K562 (cell line): Measurements from ENCODE around the gene PRXL2A. TPM values are rescaled to one million over a fixed set of nuclear protein-coding genes. Genes with fewer than 3 reads are reported as not detected.

Experiments used
- BMI1 ChIP-seq: fragments of 150-350 bp; IDR thresholded peaks from 2 replicates; pipeline ENCODE4 v1.6.1; 2014; ENCODE audit warnings: low read length
- BRD4 ChIP-seq: fragments of 200-600 bp; sonication (generic); IDR thresholded peaks from 2 replicates; pipeline ENCODE4 v1.6.1; 2017; ENCODE audit warnings: inconsistent platforms
- C11orf30 ChIP-seq: fragments of 450-650 bp; IDR thresholded peaks from 2 replicates; pipeline ENCODE4 v1.6.1; 2016; ENCODE audit warnings: low read depth, mild to moderate bottlenecking
- CBX2 ChIP-seq: fragments of 200-600 bp; sonication (generic); IDR thresholded peaks from one replicate; pipeline ENCODE4 v1.6.1; 2012; ENCODE audit warnings: mild to moderate bottlenecking, low read length, inconsistent platforms; ENCODE audit not compliant: insufficient read depth, poor library complexity, severe bottlenecking
- CTBP1 ChIP-seq: fragments of 450-650 bp; IDR thresholded peaks from 2 replicates; pipeline ENCODE4 v1.6.1; 2016; ENCODE audit warnings: borderline replicate concordance
- DIDO1 ChIP-seq: fragments of 450-650 bp; IDR thresholded peaks from 2 replicates; pipeline ENCODE4 v1.6.1; 2016; ENCODE audit warnings: low read depth, missing biosample characterization, missing genetic modification characterization
- GABPA ChIP-seq: fragments of 200-800 bp; sonication (Bioruptor generic); conservative IDR thresholded peaks from 2 replicates; pipeline ENCODE4 v1.6.1; 2016; ENCODE audit warnings: low read depth, missing genetic modification characterization, missing compliant biosample characterization
- GTF2E2 ChIP-seq: fragments of 200-800 bp; sonication (Bioruptor generic); IDR thresholded peaks from 2 replicates; pipeline ENCODE4 v1.6.1; 2016; ENCODE audit warnings: missing genetic modification characterization, missing compliant biosample characterization
- JUND ChIP-seq, 2 experiments: IDR thresholded peaks; 2 replicates in 1 of 2; 3 replicates in 1 of 2; pipeline ENCODE4 v1.6.1; 2011; ENCODE audit warnings: borderline replicate concordance in 2 of 2, low read depth in 2 of 2, low read length in 2 of 2, improper control_type of control experiment in 1 of 2, missing biosample characterization in 1 of 2, missing genetic modification characterization in 1 of 2, missing genetic modification reagents in 1 of 2
- MAZ ChIP-seq, 2 experiments: fragments of 450-650 bp in 1 of 2; sonication (generic) in 1 of 2; formaldehyde crosslinking; IDR thresholded peaks in 1 of 2; conservative IDR thresholded peaks in 1 of 2; 2 replicates each; pipeline versions ENCODE4 v1.4.0 to v1.5.0; 2020; ENCODE audit warnings: mild to moderate bottlenecking in 1 of 2, missing genetic modification reagents in 1 of 2
- MEF2D ChIP-seq: conservative IDR thresholded peaks from 2 replicates; pipeline ENCODE4 v1.6.1; 2016; ENCODE audit warnings: low read depth, missing genetic modification characterization, missing compliant biosample characterization
- NFRKB ChIP-seq: fragments of 450-650 bp; IDR thresholded peaks from 2 replicates; pipeline ENCODE4 v1.6.1; 2016; ENCODE audit warnings: low read depth
- POLR2AphosphoS2 ChIP-seq: IDR thresholded peaks from 2 replicates; pipeline ENCODE4 v1.6.1; 2012; ENCODE audit warnings: low read length, improper control_type of control experiment
- PTTG1 ChIP-seq: fragments of 450-650 bp; IDR thresholded peaks from 2 replicates; pipeline ENCODE4 v1.6.1; 2016; ENCODE audit warnings: low read depth, mild to moderate bottlenecking, missing genetic modification characterization, missing compliant biosample characterization
- STAT5B ChIP-seq: fragments of 250-450 bp; sonication (Bioruptor Pico); IDR thresholded peaks from 2 replicates; pipeline ENCODE4 v1.8.0; 2021; ENCODE audit warnings: mild to moderate bottlenecking, inconsistent platforms
- TEAD2 ChIP-seq: fragments of 450-650 bp; IDR thresholded peaks from 2 replicates; pipeline ENCODE4 v1.6.1; 2016; ENCODE audit warnings: missing genetic modification characterization, control low read depth, missing compliant biosample characterization
- ZNF140 ChIP-seq: fragments of 250-450 bp; sonication (Bioruptor Pico); IDR thresholded peaks from 2 replicates; pipeline ENCODE4 v1.8.0; 2021; ENCODE audit warnings: moderate library complexity, mild to moderate bottlenecking, inconsistent platforms
- ZNF764 ChIP-seq: fragments of 250-450 bp; sonication (Bioruptor Pico); IDR thresholded peaks from 2 replicates; pipeline ENCODE4 v1.4.0; 2020; ENCODE audit warnings: low read depth, mild to moderate bottlenecking, moderate library complexity
- ZNF780A ChIP-seq: fragments of 250-450 bp; sonication (Bioruptor Pico); IDR thresholded peaks from 2 replicates; pipeline ENCODE4 v1.5.0; 2021; ENCODE audit warnings: mild to moderate bottlenecking
- polyA plus RNA-seq, 8 experiments: library from polyadenylated mRNA; depleted of rRNA in 4 of 8; stranded (reverse) in 5 of 8; unstranded in 3 of 8; fragments of >200 nt; fragmentation: Nextera tagmentation in 2 of 8; fragmentation: Illumina TruSeq in 1 of 8; extraction: Ambion mirVana in 2 of 8; extraction: Trizol in 1 of 8; gene quantifications; 2 replicates each; pipeline versions ENCODE4 v1.2.1 to v1.2.3, GENCODE V29; 2011 to 2014; ENCODE audit warnings: inconsistent platforms in 1 of 8, missing spikeins in 1 of 8
- total RNA-seq, 7 experiments: library from RNA; depleted of rRNA in 6 of 7; stranded (reverse); fragments of >200 nt in 6 of 7; fragmentation: Illumina TruSeq in 2 of 7; extraction: Trizol in 2 of 7; gene quantifications; 2 replicates each; pipeline versions ENCODE4 v1.2.1 to v1.2.3, GENCODE V29; 2011 to 2021; ENCODE audit warnings: low replicate concordance in 1 of 7
- TF ChIP-seq, protein P1 (sequence below): sonication (generic); formaldehyde crosslinking; IDR thresholded peaks from 2 replicates; pipeline ENCODE4 v1.8.1; 2023; ENCODE audit warnings: mild to moderate bottlenecking, missing genetic modification reagents, moderate library complexity
- TF ChIP-seq, protein P2 (sequence below): sonication (generic); formaldehyde crosslinking; IDR thresholded peaks from 2 replicates; pipeline ENCODE4 v1.8.0; 2022; ENCODE audit warnings: missing genetic modification reagents, mild to moderate bottlenecking, borderline replicate concordance
- TF ChIP-seq, protein P3 (sequence below): sonication (generic); formaldehyde crosslinking; IDR thresholded peaks from 2 replicates; pipeline ENCODE4 v1.8.0; 2022; ENCODE audit warnings: mild to moderate bottlenecking, missing genetic modification reagents, borderline replicate concordance
- TF ChIP-seq, protein P4 (sequence below): fragments of 450-650 bp; IDR thresholded peaks from 2 replicates; pipeline ENCODE4 v1.6.1; 2016; ENCODE audit warnings: low read depth, mild to moderate bottlenecking, moderate library complexity

Gene PRXL2A
- total and polyA plus RNA-seq, 9 of the 15 experiments (the other 6 are each of a cell fraction or from before 2014, with no cell fraction given) = 0.14 to 1.2 (median 0.75) TPM

DNA sequence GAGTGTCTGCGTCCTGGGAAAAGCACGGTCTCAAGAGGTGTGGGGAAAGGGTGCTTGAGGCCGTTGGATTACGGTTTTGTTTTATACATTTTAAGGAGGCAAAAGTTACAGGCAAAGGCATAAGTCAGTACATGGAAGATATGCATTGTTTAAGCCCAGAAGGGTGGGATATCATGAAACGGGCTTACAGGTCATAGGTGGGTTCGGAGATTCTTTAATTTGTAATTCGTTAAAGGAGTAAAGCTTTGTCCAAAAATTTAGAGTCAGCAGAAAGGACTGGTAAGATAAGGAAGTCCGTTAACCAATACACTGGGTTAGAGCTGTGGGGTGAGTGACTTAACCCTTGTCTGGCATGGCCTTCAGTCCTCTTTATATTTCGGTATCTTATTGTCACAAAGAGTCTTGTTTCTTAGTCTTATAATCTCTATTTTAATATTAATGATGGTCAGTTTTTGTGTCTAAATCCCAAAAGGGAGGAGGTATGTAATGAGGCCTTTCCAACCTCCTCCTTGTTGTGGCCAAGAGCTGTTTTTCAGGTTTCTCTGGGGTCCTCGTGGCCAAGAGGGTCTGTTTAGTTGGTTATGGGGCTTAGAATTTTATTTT, 58.5 kb downstream of the PRXL2A start (continued):
- TF ChIP-seq PTTG1 (no peak), GABPA (no peak), JUND (IDR thresholded peaks at IDR 0.05; ENCODE audit: borderline replicate concordance, low read depth, low read length) (peak; percentile 29; the same call in 1 of the 2 replicates), JUND (tag; IDR thresholded peaks at IDR 0.05; ENCODE audit: borderline replicate concordance, low read depth, low read length) (peak; percentile 63; the same call in 2 of the 3 replicates), CTBP1 (no peak), C11orf30 (peak; percentile 97), ZNF764 (CRISPR knock-in tag) (no peak), STAT5B (CRISPR knock-in tag) (no peak), NFRKB (0 out of 2 replicates have a peak, but pooled peaks have one; percentile 55), ZNF780A (no peak), POLR2AphosphoS2 (no peak), BMI1 (no peak), CBX2 (no peak), ZNF140 (CRISPR knock-in tag) (no peak), TEAD2 (no peak), MAZ (CRISPR knock-in tag; conservative IDR thresholded peaks at IDR 0.05 in 1 of 2, IDR thresholded peaks at IDR 0.05 in 1 of 2) (peak in 1 of 2 experiments; percentile 2; a peak in 1 of 4 replicates), DIDO1 (tag) (no peak), GTF2E2 (tag) (no peak), BRD4 (0 out of 2 replicates have a peak, but pooled peaks have one; percentile 46), MEF2D (tag) (no peak)
- TF ChIP-seq, protein P1, sequence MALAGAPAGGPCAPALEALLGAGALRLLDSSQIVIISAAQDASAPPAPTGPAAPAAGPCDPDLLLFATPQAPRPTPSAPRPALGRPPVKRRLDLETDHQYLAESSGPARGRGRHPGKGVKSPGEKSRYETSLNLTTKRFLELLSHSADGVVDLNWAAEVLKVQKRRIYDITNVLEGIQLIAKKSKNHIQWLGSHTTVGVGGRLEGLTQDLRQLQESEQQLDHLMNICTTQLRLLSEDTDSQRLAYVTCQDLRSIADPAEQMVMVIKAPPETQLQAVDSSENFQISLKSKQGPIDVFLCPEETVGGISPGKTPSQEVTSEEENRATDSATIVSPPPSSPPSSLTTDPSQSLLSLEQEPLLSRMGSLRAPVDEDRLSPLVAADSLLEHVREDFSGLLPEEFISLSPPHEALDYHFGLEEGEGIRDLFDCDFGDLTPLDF (CRISPR knock-in tag) = no peak
- TF ChIP-seq, protein P2, sequence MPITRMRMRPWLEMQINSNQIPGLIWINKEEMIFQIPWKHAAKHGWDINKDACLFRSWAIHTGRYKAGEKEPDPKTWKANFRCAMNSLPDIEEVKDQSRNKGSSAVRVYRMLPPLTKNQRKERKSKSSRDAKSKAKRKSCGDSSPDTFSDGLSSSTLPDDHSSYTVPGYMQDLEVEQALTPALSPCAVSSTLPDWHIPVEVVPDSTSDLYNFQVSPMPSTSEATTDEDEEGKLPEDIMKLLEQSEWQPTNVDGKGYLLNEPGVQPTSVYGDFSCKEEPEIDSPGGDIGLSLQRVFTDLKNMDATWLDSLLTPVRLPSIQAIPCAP (CRISPR knock-in tag) = no peak
- TF ChIP-seq, protein P3, sequence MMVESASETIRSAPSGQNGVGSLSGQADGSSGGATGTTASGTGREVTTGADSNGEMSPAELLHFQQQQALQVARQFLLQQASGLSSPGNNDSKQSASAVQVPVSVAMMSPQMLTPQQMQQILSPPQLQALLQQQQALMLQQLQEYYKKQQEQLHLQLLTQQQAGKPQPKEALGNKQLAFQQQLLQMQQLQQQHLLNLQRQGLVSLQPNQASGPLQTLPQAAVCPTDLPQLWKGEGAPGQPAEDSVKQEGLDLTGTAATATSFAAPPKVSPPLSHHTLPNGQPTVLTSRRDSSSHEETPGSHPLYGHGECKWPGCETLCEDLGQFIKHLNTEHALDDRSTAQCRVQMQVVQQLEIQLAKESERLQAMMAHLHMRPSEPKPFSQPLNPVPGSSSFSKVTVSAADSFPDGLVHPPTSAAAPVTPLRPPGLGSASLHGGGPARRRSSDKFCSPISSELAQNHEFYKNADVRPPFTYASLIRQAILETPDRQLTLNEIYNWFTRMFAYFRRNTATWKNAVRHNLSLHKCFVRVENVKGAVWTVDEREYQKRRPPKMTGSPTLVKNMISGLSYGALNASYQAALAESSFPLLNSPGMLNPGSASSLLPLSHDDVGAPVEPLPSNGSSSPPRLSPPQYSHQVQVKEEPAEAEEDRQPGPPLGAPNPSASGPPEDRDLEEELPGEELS = no peak
- TF ChIP-seq, protein P4, sequence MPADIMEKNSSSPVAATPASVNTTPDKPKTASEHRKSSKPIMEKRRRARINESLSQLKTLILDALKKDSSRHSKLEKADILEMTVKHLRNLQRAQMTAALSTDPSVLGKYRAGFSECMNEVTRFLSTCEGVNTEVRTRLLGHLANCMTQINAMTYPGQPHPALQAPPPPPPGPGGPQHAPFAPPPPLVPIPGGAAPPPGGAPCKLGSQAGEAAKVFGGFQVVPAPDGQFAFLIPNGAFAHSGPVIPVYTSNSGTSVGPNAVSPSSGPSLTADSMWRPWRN = no peak
